GM20000 (cell line): ENCODE measurements around the gene UBLCP1.
"Not testable (repeated sequence)": the region's sequence is repeated elsewhere in the genome, so short reads cannot be mapped to it uniquely, and the experiment has no call there.

Source experiments
- DNase-seq: peaks from one replicate; pipeline ENCODE4 v3.0.0; 2012; ENCODE audit warnings: low spot score
- TF ChIP-seq, protein P1 (sequence below): IDR thresholded peaks from 2 replicates; pipeline ENCODE4 v1.5.1; 2012; ENCODE audit warnings: mild to moderate bottlenecking, control low read depth; ENCODE audit errors: extremely low read depth, missing control alignments

The UBLCP1 gene

DNA sequence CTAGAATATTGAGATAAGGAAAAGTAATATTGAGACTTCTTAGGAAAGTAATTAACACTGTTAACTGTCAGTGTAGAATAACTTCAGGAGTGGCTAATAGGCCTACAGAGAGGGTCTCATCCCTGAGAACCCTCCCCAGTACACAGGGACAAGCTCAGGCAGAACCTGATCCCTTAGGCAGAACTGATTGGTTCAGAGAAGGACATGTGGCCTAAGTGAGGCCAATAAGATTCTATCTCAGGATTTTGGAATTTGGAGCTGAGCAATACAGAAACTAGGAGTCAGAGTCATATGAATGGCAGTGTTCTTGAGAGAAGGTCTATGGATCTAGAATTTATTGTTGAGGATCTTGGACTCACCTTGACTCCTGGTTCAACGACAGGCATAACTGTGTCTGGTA lies 10.9 kb upstream of the UBLCP1 start:
- TF ChIP-seq, protein P1, sequence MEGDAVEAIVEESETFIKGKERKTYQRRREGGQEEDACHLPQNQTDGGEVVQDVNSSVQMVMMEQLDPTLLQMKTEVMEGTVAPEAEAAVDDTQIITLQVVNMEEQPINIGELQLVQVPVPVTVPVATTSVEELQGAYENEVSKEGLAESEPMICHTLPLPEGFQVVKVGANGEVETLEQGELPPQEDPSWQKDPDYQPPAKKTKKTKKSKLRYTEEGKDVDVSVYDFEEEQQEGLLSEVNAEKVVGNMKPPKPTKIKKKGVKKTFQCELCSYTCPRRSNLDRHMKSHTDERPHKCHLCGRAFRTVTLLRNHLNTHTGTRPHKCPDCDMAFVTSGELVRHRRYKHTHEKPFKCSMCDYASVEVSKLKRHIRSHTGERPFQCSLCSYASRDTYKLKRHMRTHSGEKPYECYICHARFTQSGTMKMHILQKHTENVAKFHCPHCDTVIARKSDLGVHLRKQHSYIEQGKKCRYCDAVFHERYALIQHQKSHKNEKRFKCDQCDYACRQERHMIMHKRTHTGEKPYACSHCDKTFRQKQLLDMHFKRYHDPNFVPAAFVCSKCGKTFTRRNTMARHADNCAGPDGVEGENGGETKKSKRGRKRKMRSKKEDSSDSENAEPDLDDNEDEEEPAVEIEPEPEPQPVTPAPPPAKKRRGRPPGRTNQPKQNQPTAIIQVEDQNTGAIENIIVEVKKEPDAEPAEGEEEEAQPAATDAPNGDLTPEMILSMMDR, result no peak
- DNase-seq, result no peak

DNA sequence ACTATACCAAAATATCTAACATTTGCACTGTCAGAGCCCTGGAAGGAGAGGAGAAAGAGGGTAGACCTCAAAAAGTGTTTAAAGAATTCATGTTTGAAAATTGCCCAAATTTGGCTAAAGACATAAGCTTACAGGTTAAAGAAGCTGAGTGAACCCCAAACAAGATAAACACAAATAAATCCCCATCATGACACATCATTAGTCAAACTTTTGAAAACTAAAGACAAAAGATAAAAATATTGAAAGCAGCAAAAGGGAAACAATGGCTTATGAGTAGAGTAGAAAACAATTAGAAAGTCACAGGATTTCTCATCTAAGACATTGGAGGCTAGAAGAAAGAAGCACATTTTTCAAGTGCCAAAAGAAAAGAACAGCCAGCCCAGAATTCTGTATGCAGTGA lies 6.1 kb upstream of the UBLCP1 start:
- TF ChIP-seq, protein P1, result no peak
- no peak for DNase-seq

DNA sequence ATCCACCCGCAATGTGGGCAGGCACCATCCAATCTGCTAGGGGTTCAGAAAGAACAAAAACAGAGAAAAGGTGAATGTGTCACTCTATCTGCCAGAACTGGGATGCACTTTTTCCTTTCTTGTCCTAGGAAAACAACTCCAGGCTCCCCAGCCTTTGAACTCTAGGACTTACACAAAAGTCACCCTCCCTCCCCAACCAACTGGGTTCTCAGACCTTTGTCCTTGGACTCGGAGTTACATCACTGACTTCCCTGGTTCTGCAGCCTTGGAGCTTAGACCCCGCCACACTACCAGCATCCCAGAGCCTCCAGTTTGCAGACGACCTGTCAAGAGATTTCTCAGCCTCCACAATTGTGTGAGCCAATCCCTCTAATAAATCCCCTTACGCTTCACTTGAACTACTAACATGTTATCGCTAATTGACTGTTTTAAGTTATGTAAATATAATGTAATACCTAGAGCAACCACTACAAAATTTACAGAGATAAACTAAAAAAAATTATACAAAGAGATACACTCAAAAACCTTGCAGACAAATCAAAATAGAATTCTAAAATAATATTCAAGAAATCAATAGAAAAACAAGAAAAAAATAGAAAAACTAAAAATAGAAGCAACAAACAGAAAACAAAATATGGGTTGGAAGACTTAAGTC lies 5.3 kb upstream of the UBLCP1 start:
- TF ChIP-seq, protein P1, result no peak
- DNase-seq, result no peak

DNA sequence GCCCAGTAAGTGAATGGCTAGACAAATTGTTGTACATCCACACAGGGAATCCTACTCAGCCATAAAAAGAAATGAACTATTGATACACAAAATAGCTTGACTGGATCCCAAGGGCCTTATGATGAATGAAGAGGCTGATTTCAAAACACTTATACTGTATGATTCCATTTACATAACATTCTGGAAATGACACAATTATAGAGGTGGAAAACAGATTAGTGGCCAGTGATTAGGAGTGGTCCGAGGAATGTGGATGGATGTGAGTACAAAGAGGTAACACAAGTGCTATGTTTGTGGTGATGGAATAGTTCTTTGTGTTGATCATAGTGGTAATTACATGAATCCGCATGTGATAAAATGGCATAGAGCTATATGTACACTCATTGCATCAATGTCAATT lies 4.7 kb upstream of the UBLCP1 start:
- DNase-seq, result no peak
- TF ChIP-seq, protein P1, result no peak

DNA sequence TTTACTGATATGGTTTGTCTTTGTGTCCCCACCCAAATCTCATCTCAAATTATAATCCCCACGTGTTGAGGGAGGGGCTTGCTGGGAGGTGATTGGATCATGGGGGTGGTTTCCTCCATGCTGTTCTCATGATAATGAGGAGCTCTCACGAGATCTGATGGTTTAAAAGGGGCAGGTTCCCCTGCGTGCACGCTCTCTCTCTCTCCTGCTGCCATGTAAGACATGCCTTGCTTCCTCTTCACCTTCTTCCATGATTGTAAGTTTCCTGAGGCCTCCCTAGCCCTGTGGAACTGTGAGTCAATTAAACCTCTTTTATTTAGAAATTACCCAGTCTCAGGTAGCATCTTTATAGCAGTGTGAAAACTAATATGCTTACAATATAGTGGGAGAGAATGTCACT lies 2.9 kb upstream of the UBLCP1 start:
- not testable (repeated sequence) for DNase-seq

DNA sequence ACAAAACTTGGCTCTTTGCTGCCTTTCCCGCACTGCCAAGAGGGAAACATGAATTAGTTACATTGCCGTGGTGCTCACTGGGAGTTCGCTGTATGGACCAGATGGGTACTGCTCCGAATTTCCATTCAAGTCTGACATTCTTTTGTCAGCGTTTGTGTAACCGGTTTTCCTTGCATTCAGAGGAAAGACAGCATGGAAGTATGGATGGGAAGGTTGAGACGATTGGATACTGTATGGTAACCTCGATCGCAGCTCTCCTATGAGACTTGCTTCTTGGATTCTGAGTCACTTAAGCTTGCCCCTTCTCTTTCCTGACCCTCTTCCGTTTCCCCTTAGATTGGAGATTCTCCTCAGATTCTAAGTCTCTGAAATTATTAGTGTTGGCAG lies 625 bp upstream of the UBLCP1 start:
- TF ChIP-seq, protein P1, result no peak

DNA sequence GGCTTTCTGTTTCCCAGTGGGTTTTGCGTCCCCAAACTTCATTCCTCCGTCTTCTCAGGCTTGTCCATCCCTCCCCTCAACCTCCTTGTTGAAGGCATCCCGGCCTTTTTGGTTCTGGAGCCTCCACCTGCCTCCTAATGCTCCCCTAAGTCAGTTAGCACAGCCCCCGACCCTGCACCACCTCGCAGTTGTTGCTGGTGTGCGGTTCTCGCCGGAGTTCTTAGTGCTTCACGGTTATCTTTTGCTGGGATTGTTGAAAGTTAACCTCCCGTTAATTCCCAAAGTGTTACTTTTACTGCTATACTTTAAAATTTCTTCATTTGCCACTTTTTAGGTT lies 447 bp downstream of the UBLCP1 start:
- TF ChIP-seq, protein P1, result no peak
- DNase-seq, result no peak

More for the DNA sequence above, 625 bp upstream of the UBLCP1 start:
- DNase-seq, result no peak

DNA sequence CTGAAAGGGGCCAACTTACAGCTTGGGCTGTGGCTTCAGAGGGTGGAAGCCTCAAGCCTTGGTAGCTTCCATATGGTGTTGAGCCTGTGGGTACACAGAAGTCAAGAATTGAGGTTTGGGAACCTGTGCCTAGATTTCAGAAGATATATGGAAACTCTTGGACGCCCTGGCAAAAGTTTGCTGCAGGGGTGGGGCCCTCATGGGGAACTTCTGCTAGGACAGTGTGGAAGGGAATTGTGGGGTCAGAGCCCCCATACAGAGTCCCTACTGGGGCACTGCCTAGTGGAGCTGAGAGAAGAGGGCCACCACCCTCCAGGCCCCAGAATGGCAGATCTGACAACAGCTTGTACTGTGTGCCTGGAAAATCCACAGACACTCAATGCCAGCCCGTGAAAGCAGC lies 3.7 kb downstream of the UBLCP1 start:
- DNase-seq, result not testable (repeated sequence)
